Neural progenitor cell (in vitro differentiated cells): ENCODE results near the gene PRDM16. TPM values are rescaled to one million over a fixed set of nuclear protein-coding genes. Genes with fewer than 3 reads are reported as not detected.

Experiments
- DNase-seq: peaks from one replicate; pipeline ENCODE4 v3.0.0-alpha.2; 2016; ENCODE audit warnings: low spot score
- H2AFZ ChIP-seq: fragments of 200-600 bp; sonication (generic); replicated peaks from 2 replicates; pipeline ENCODE4 v1.6.1; 2016; ENCODE audit warnings: antibody characterized with exemption
- H3F3A ChIP-seq: fragments of 200-600 bp; sonication (generic); 2 replicates; pipeline ENCODE4 v1.6.1; 2016; ENCODE audit warnings: antibody characterized with exemption, low read depth
- H3K27ac ChIP-seq: fragments of 200-600 bp; sonication (generic); 2 replicates; pipeline ENCODE4 v1.5.1; 2016; ENCODE audit warnings: mild to moderate bottlenecking
- H3K27me3 ChIP-seq: fragments of 200-600 bp; sonication (generic); 2 replicates; pipeline ENCODE4 v1.6.1; 2016; ENCODE audit warnings: mild to moderate bottlenecking, moderate library complexity
- H3K36me3 ChIP-seq: fragments of 200-600 bp; sonication (generic); 2 replicates; pipeline ENCODE4 v1.5.1; 2016
- H3K4me1 ChIP-seq: fragments of 200-600 bp; sonication (generic); 2 replicates; pipeline ENCODE4 v1.6.1; 2016; ENCODE audit warnings: mixed run types
- H3K4me2 ChIP-seq: fragments of 200-600 bp; sonication (generic); 2 replicates; pipeline ENCODE4 v1.6.1; 2016
- H3K4me3 ChIP-seq: fragments of 200-600 bp; sonication (generic); 2 replicates; pipeline ENCODE4 v1.5.1; 2016
- H3K79me2 ChIP-seq: fragments of 200-600 bp; sonication (generic); 2 replicates; pipeline ENCODE4 v1.6.1; 2016; ENCODE audit warnings: low read depth
- H3K9ac ChIP-seq: fragments of 200-600 bp; sonication (generic); 2 replicates; pipeline ENCODE4 v1.6.1; 2016
- H3K9me3 ChIP-seq: fragments of 200-600 bp; sonication (generic); 2 replicates; pipeline ENCODE4 v1.5.1; 2016; ENCODE audit warnings: low read depth
- H4K20me1 ChIP-seq: fragments of 200-600 bp; sonication (generic); 2 replicates; pipeline ENCODE4 v1.6.1; 2016; ENCODE audit warnings: low read depth
- H3K27ac Mint-ChIP-seq: 3 replicates; pipeline ENCODE4 v1.8.0; 2021; ENCODE audit warnings: mixed read lengths
- H3K27me3 Mint-ChIP-seq: 2 replicates; pipeline ENCODE4 v1.8.0; 2022; ENCODE audit warnings: low read depth, mild to moderate bottlenecking, inconsistent platforms, moderate library complexity, mixed read lengths; ENCODE audit not compliant: insufficient read depth
- H3K36me3 Mint-ChIP-seq: 3 replicates; pipeline ENCODE4 v1.8.0; 2021; ENCODE audit warnings: mixed read lengths
- H3K4me1 Mint-ChIP-seq: 3 replicates; pipeline ENCODE4 v1.8.0; 2021; ENCODE audit warnings: mixed read lengths
- H3K4me3 Mint-ChIP-seq: 3 replicates; pipeline ENCODE4 v1.8.0; 2021; ENCODE audit warnings: mild to moderate bottlenecking, moderate library complexity, mixed read lengths
- H3K9me3 Mint-ChIP-seq: 3 replicates; pipeline ENCODE4 v1.8.0; 2020; ENCODE audit warnings: mixed read lengths
- EZH2 ChIP-seq: fragments of 200-600 bp; sonication (generic); IDR thresholded peaks from 2 replicates; pipeline ENCODE4 v1.6.1; 2017; ENCODE audit warnings: antibody characterized with exemption, mild to moderate bottlenecking, moderate library complexity
- EZH2phosphoT487 ChIP-seq: fragments of 200-600 bp; sonication (generic); IDR thresholded peaks from 2 replicates; pipeline ENCODE4 v1.6.1; 2017; ENCODE audit warnings: antibody characterized with exemption
- total RNA-seq: library from RNA; depleted of rRNA; stranded (reverse); fragments of >200 nt; gene quantifications from 2 replicates; pipeline ENCODE4 v1.2.3, GENCODE V29; 2015; ENCODE audit warnings: low replicate concordance
- TF ChIP-seq, protein P1 (sequence below): fragments of 200-600 bp; sonication (generic); IDR thresholded peaks from 2 replicates; pipeline ENCODE4 v1.5.1; 2017; ENCODE audit warnings: antibody characterized with exemption, mild to moderate bottlenecking

The PRDM16 gene
- total RNA-seq, 1 donor from 2014 or later: 1.9 TPM

- Histone ChIP-seq H3K4me3 (no peak overlapping the region), H3K27ac (no peak overlapping the region), H3K4me2 (no peak overlapping the region), H3K36me3 (no peaks in the 10 kb centered on the region), H4K20me1 (no peaks in the 10 kb centered on the region), H3K4me1 (no peaks in the 10 kb centered on the region), H3K27me3 (no peaks in the 10 kb centered on the region), H3K79me2 (no peaks in the 10 kb centered on the region), H3K9ac (no peak overlapping the region), H2AFZ (no peak overlapping the region), H3F3A (no peaks in the 10 kb centered on the region), H3K9me3 (no peaks in the 10 kb centered on the region)
- H3K4me3 Mint-ChIP-seq: no peak overlapping the region
- peaks cover 15% of the 10 kb centered on the region for H3K4me1 Mint-ChIP-seq
- no peak overlapping the region for H3K27ac Mint-ChIP-seq
- peaks cover 14% of the 10 kb centered on the region for H3K27me3 Mint-ChIP-seq
- TF ChIP-seq EZH2: no peak
- no peak for DNase-seq
- H3K9me3 Mint-ChIP-seq: no peaks in the 10 kb centered on the region
- H3K36me3 Mint-ChIP-seq: no peaks in the 10 kb centered on the region
Observed at GRCh38 chr1:3151456-3151855, 82.5 kb downstream of the PRDM16 start.

DNA sequence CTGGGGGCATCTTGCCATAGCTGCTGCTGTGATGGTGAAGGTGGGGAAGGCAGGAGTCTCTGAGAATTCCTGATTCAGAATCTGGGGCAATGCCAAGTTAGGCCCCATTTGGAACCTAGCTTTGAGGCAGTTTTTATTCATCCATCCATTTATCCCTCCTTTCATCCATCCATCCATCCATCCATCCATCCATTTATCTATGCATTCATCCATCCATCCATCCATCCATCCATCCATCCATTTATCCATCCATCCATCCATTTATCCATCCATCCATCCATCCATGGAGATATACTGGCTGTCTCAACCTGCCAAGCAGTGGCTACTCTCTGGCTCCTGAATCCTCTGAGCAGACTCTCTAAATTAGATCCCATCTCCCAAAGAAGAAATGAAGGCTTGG is 83.1 kb downstream of the PRDM16 start:
- Mint-ChIP-seq H3K4me3 (no peak overlapping the region), H3K36me3 (no peaks in the 10 kb centered on the region), H3K4me1 (peaks cover 16% of the 10 kb centered on the region), H3K27me3 (peaks cover 8% of the 10 kb centered on the region), H3K9me3 (no peaks in the 10 kb centered on the region), H3K27ac (no peak overlapping the region)
- TF ChIP-seq EZH2phosphoT487: no peak
- no peak for TF ChIP-seq EZH2
- TF ChIP-seq, protein P1, sequence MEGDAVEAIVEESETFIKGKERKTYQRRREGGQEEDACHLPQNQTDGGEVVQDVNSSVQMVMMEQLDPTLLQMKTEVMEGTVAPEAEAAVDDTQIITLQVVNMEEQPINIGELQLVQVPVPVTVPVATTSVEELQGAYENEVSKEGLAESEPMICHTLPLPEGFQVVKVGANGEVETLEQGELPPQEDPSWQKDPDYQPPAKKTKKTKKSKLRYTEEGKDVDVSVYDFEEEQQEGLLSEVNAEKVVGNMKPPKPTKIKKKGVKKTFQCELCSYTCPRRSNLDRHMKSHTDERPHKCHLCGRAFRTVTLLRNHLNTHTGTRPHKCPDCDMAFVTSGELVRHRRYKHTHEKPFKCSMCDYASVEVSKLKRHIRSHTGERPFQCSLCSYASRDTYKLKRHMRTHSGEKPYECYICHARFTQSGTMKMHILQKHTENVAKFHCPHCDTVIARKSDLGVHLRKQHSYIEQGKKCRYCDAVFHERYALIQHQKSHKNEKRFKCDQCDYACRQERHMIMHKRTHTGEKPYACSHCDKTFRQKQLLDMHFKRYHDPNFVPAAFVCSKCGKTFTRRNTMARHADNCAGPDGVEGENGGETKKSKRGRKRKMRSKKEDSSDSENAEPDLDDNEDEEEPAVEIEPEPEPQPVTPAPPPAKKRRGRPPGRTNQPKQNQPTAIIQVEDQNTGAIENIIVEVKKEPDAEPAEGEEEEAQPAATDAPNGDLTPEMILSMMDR: no peak
- Histone ChIP-seq H3K9ac (no peak overlapping the region), H2AFZ (no peak overlapping the region), H3K79me2 (no peaks in the 10 kb centered on the region), H3K4me3 (no peak overlapping the region), H4K20me1 (no peaks in the 10 kb centered on the region), H3K27ac (no peak overlapping the region), H3K9me3 (no peaks in the 10 kb centered on the region), H3K4me2 (no peak overlapping the region), H3F3A (no peaks in the 10 kb centered on the region), H3K27me3 (no peaks in the 10 kb centered on the region), H3K36me3 (no peaks in the 10 kb centered on the region), H3K4me1 (peaks cover 6% of the 10 kb centered on the region)
- DNase-seq: no peak

DNA sequence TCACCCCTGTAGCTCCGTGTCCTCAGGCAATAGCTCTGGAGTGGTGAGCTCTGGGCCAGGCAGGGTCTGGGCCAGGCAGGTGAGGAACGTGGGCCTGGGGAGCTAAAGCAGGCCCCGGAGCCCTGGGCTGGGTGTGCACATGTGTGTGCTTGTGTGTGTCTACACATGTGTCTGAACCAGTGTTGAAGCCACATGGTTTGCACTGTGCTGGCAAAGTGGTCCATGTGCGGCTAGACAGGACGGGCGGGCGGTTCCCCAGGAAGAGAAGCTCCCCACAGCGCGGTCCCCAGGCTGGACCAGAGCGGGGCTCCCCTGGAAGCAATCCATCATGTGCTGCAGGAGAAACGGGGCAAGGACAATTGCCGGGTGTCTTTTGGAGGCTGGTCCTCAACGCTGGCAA is 84.2 kb downstream of the PRDM16 start:
- H3K4me3 Mint-ChIP-seq: no peak overlapping the region
- H4K20me1 ChIP-seq: no peaks in the 10 kb centered on the region
- no peaks in the 10 kb centered on the region for H3K36me3 ChIP-seq
- H3K27ac Mint-ChIP-seq: no peak overlapping the region
- no peak overlapping the region for H3K4me3 ChIP-seq
- TF ChIP-seq EZH2: no peak
- no peaks in the 10 kb centered on the region for H3F3A ChIP-seq
- DNase-seq: no peak
- peaks cover 24% of the 10 kb centered on the region for H3K4me1 Mint-ChIP-seq
- no peak overlapping the region for H3K27ac ChIP-seq
- peaks cover 7% of the 10 kb centered on the region for H3K4me1 ChIP-seq
- no peak overlapping the region for H2AFZ ChIP-seq
- no peaks in the 10 kb centered on the region for H3K79me2 ChIP-seq
- H3K27me3 Mint-ChIP-seq: peaks cover 4% of the 10 kb centered on the region
- H3K4me2 ChIP-seq: no peak overlapping the region
- H3K36me3 Mint-ChIP-seq: no peaks in the 10 kb centered on the region
- H3K9me3 ChIP-seq: no peaks in the 10 kb centered on the region
- no peak overlapping the region for H3K9ac ChIP-seq
- no peaks in the 10 kb centered on the region for H3K9me3 Mint-ChIP-seq
- H3K27me3 ChIP-seq: no peaks in the 10 kb centered on the region

DNA sequence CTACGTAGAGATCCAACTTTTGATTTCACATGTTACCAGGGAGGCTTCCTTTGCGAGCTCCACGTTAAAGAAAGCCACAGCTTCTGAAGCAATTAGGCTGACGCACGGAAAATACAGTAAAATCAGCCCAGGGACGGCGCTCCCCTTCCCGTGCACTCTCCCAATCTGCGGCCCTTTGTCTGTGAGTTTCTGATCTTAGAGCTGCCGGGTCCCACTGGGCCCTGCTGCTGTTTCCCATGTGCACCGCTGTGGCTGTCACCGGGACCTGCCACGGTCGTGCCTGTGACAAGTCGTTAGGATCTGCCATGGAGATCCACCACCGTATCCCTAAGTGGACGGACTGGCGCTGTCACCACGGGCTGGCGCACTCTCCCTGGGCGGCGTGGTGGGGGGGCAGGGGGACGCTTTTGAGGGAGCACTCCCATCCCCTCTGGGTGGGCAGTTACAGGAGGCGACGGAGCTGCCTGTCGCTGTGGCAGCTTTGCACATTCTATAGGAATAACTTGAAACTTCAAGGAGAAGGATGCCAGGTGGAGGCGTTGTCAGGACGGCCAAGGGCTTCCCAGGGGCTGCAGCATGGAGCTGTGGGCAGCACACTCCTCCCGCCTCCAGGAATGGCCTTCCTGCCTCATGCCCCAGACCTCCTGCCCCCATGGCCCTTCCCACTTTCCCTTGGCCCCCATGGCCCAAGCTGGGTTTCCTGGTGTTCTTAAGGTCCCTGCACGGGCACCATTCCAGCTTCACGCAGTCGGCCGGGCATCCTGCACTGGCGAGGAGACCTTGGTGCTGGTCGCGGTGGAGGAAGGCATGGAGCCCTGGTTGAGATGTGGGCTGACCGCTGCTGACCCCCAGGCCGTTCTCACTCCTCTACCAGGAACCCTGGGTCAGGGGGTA is 85.1 kb downstream of the PRDM16 start:
- Histone ChIP-seq H3K4me1 (peaks cover 7% of the 10 kb centered on the region), H3K4me2 (no peak overlapping the region), H2AFZ (no peak overlapping the region), H3K27ac (no peak overlapping the region), H3K79me2 (no peaks in the 10 kb centered on the region), H3K36me3 (no peaks in the 10 kb centered on the region), H3K9me3 (no peaks in the 10 kb centered on the region), H4K20me1 (no peaks in the 10 kb centered on the region), H3K27me3 (no peaks in the 10 kb centered on the region), H3F3A (no peaks in the 10 kb centered on the region), H3K9ac (no peak overlapping the region), H3K4me3 (no peak overlapping the region)
- H3K27me3 Mint-ChIP-seq: peaks cover 4% of the 10 kb centered on the region
- no peak overlapping the region for H3K4me3 Mint-ChIP-seq
- no peak overlapping the region for H3K27ac Mint-ChIP-seq
- H3K36me3 Mint-ChIP-seq: no peaks in the 10 kb centered on the region
- H3K4me1 Mint-ChIP-seq: peaks cover 24% of the 10 kb centered on the region
- H3K9me3 Mint-ChIP-seq: no peaks in the 10 kb centered on the region
- TF ChIP-seq EZH2phosphoT487 (no peak), EZH2 (no peak)
- TF ChIP-seq, protein P1: no peak
- DNase-seq: no peak
